ENCODE measurements around the gene ARHGEF5.

- TF ChIP-seq POLR2A (IDR thresholded peaks at IDR 0.05; ENCODE audit: low read depth, low read length) (no peak), POLR2AphosphoS5 (IDR thresholded peaks at IDR 0.05; ENCODE audit: low read depth, low read length) (no peak)
Measured at GRCh38 chr7:144384071-144384470, 28.9 kb downstream of the ARHGEF5 start.

All from GM12891 (cell line).